IPS DF 19.7 (cell line): ENCODE data around the gene KIFC1.

ENCODE experiments used
- DNase-seq: peaks from one replicate; pipeline ENCODE4 v3.0.0-alpha.2; 2013; ENCODE audit warnings: low read depth, low spot score

Gene KIFC1

GRCh38 chr6:33425668-33426577, 34.3 kb downstream of the KIFC1 start:
- no peak for DNase-seq

- no peak for DNase-seq
Observed at GRCh38 chr6:33426590-33427511, 35.2 kb downstream of the KIFC1 start.

GRCh38 chr6:33427585-33428223, 36.1 kb downstream of the KIFC1 start:
- DNase-seq, result no peak

GRCh38 chr6:33428224-33428965, 36.8 kb downstream of the KIFC1 start:
- DNase-seq, result no peak

GRCh38 chr6:33428966-33429749, 37.5 kb downstream of the KIFC1 start:
- no peak for DNase-seq

- DNase-seq, result no peak
Observed at GRCh38 chr6:33429750-33430052, 38.1 kb downstream of the KIFC1 start.

- no peak for DNase-seq
Observed at GRCh38 chr6:33430334-33430733, 38.7 kb downstream of the KIFC1 start.

- DNase-seq, result no peak
Observed at GRCh38 chr6:33430991-33431879, 39.6 kb downstream of the KIFC1 start.

GRCh38 chr6:33431880-33432541, 40.4 kb downstream of the KIFC1 start:
- no peak for DNase-seq

GRCh38 chr6:33432546-33432945, 40.9 kb downstream of the KIFC1 start:
- no peak for DNase-seq

- no peak for DNase-seq
Observed at GRCh38 chr6:33433001-33433543, 41.4 kb downstream of the KIFC1 start.

- DNase-seq, result no peak
Observed at GRCh38 chr6:33433544-33434191, 42.0 kb downstream of the KIFC1 start.

GRCh38 chr6:33434961-33435360, 43.3 kb downstream of the KIFC1 start:
- no peak for DNase-seq

- DNase-seq, result no peak
Observed at GRCh38 chr6:33437666-33438065, 46.0 kb downstream of the KIFC1 start.

GRCh38 chr6:33438978-33439594, 47.5 kb downstream of the KIFC1 start:
- no peak for DNase-seq

- no peak for DNase-seq
Observed at GRCh38 chr6:33439956-33440648, 48.5 kb downstream of the KIFC1 start.

GRCh38 chr6:33440649-33441309, 49.2 kb downstream of the KIFC1 start:
- DNase-seq, result no peak
